T-helper 2 cell (primary cell): Measurements from ENCODE around the gene SAE1.

Experiments
- DNase-seq, 5 experiments: peaks; one replicate each; pipeline versions ENCODE4 v3.0.0 to v3.0.0-alpha.2; 2012 to 2022

The SAE1 gene

DNA sequence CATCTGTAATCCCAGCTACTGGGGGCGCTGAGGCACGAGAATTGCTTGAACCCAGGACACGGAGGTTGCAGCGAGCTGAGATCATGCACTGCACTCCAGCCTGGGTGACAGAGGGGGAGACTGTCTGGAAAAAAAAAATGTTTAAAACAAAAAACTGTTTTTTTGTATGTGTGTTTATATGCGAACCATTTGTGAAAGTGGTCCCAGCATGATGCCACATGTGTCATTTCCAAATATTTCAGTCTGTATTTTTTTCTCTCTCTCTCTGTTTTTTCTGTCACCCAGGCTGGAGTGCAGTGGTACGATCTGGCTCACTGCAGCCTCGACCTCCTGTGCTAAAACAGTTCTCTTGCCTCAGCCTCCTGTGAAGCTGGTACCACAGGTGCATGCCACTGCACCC, 37.4 kb downstream of the SAE1 start:
- DNase-seq: no peak

DNA sequence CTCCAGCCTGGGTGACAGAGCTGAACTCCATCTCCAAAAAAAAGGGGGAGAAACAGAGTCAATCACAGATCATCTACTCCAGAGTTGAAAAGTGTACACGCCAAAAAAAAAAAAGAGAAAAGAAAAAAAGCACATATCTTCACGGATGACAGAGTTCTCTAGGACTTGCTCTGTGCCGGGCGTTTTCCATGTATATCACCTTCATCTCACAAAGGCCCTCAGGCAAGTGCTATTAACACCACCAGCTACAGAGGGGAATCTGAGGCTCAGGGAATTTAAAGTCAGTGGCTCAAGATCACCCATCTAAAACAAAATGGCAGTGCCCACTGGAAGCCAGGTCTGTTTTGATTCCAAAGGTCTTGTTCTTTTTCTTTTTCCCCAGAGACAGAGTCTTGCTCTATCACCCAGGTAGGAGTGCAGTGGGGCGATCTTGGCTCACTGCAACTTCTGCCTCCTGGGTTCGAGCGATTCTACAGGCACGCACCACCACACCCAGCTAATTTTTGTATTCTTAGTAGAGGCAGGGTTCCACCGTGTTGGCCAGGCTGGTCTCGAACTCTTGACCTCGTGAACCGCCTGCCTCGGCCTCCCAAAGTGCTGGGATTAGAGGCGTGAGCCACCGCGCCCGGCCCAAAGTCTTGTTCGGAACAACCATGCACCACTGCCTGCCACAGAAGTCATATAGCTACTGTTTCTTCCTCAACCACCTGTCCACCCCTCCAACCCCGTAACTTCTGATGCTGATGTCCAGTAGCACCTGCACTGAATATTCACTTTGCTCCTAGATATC, 42.2 kb downstream of the SAE1 start:
- no peak for DNase-seq

DNA sequence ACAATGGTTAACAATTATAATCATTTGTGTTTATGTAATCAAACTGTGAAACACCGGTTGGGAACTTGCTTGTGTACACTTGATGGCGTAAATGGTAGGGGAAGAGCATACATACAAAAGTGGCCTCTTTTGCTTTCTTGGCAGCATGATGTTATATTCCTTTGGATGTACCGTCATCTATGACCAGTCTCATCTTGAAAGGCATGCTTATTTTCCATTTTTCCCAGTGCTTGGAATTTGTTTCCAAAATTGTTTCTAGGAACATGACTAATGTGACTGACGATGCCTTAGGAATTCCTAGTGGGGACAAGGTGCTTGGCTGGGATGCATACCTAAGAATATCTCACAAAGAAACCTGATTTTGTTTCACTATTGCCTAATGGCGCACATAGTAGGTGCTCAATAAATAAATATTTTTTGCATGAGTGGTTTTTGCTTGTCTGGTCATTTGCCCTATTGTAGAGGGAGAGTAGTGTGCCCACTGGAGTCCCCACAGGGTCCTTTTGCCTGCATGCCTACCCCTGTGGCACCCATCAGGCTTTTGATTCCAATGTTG, 45.5 kb downstream of the SAE1 start:
- no peak for DNase-seq

DNA sequence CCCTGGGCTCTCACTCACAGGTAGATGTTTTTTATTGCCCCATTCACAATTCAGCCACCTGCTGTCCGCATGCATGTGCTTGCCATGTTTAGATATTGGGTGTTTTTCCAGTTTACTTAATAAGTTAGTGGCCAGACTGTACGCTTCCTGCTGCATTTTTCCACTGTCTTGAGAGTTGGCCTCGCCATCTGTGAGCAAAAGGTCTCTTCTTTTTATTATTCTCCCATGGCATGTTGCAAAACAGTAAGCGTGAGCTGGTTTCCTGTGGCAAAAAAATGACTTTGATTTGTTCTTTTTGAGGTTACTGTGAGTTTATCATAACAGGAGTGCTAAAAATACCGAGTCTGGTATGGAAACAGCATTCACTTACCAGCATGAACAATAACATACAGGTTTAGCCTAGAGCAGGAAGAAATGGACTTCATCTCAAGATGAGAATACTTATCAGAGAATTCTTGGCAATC, 46.0 kb downstream of the SAE1 start:
- DNase-seq: peak in 2 of 5 experiments; percentile 56 to 79

DNA sequence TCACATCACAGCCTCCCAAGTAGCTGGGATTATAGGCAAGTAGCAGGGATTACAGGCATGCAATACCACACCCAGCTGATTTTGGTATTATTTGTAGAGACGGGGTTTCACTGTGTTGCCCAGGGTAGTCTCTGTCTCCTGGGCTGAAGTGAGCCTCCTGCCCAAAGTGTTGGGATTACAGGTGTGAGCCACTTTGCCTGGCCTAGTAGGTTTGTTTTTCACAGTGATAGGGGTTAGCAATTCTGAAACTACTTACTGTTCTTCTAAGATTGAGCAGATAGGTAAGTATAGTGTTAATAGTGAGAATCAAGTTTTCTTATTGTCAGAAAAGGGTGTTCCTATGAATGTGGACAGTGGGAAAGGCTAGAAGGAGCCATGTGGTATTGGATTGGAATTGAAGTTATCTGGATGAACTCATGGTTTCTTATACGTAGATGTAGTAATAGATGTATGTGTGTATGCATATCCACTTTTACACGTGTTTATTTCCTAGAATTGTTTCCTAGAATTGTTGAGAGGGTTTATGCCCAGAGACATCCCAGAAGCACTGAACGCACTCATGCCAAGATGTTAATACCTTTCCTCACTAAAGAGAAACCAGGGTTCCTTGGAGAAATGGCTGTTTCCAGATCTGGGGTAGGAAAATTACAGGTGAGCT, 49.1 kb downstream of the SAE1 start:
- DNase-seq: peak in 1 of 5 experiments; percentile 68

DNA sequence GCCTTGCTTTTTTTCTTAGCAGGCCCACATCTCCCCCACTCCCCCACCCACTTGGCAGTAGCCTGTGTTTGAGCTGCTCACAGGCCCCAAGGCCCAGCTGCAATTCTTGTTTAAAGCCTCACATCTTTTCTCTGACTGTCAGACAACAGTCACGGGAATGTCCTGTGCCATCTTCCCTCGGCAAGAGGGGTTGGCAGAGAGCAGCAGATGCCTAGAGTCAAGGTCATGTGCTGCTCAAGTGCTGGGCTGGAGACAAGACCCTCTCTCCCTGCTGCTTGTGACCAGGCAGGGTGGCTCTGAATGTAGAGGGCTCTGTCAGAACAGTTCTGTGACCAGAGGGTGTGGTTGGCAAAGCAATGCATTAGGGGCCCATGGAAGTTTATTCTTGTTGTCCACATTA, 53.0 kb downstream of the SAE1 start:
- no peak for DNase-seq

DNA sequence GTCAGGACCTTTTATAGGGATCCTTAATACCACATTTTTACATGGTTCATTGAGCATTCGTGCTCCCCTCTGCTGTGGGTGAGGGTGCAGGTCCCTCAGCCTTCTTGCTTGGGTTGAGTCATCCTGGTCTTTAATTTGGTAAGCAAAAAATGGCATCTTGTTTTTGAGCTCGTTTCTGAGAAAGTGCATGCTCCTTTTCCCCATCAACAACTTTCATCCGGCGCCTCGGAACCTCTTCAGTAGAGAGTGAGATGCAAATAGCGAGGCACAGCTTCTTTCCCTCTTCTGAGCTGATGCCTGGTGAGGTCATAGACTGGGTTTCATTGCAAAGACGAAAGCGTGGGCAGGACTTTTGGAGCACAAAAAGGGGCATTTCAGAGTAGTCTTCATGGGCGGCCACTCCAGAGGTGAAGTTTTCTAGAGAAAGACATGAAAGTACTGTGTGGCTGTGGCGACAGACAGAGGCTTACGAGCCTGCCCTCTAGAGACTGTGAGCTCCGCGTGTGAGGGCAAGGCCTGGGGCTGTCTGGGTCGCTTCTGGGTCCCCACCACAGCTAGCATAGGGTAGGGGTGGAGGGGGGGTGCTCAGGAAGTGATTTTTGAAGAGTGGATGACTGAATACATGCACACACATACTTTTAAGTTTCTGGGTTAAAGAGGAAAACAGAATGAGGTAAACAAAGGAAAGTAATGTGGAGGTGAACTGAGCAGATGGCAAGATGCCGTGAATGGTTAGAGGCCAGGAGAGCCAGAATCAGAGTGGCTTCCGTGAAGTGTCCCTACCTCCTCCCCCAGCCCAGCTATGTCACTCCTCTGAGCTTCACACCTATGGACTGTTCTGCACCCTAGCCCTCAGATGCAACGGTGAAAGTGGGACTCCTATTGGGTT, 56.1 kb downstream of the SAE1 start:
- DNase-seq: peak; percentile 17 to 90 (median 70)

DNA sequence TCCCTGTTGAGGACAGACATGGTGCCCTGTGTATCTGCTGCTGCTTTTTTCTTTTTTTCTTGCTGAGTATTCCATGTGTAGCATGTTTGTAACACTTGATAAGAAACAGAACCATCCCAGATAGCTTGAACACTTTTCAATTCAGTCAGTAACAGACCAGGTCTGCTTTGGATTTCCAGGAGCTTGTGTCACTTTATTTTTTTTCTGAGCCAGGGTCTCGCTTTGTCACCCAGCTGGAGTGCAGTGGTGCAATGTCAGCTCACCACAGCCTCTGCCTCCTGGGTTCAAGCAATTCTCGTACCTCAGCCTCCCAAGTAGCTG, 56.7 kb downstream of the SAE1 start:
- DNase-seq: no peak

DNA sequence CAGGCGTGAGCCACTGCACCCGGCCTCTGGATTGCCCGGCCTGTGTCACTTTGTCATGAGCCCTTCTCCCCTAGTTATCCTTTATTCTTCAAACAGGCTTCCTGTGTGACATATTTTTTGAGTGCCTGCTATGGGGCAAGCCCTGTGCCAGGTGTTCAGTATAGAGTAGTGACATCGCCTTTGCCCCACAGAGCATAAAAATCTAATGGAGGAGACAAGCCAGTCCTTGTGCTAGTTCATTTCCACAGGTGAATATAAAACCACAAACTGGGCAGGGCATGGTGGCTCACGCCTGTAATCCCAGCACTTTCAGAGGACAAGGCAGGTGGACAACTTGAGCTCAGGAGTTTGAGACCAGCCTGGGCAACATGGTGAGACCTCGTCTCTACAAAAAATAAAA, 57.2 kb downstream of the SAE1 start:
- no peak for DNase-seq

DNA sequence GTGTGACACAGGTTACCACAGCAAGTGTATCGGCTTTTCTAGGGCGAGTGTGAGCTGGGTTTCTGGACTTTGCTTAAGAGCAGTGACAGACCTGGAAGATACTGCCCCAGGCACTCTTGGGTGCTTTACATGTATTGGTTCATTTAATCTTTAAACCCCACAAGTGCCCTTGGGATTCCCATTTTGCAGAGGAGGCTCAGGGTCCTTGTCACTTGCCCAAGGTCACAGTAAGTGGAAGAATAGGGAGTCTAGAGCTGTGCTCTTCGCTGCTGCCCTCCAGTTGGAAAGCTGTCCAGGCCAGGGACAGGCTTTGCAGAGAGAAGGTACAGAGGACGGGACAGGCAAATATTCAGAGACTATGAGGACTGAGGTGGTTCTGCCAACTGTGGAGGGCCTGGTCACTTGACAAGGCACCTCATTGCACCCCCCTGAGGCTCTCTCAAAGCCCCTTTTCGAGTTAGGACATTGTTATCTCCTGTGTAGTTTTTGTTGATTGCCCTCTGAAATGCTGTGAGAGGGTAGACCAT, 57.9 kb downstream of the SAE1 start:
- DNase-seq: no peak

DNA sequence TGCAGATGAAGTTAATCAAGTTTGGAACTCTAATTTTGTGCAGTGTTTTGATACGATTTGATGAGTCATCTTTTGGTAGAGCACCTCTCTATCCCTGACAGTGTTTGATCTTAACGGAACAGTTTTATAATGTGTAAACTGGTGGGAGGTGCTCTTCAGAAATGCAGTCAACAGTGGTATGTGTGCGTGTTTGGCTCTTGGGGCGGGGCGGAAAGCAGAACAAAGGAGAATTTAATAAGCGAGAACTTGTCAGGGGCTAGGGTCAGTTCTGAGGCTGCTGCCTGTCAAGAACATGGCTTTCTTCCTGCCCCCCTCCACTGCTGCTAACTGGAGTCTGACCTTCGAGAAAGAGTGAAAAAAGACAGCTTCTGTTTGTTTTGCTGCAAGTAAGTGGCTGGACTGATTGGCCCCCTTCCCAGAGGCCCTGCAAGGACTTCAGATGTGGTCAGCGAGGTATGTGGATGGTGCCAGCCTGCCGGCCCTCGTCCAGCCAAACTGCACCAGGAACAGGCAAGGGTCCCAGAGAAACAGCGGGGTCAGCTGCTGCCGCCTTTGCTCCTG, 59.6 kb downstream of the SAE1 start:
- DNase-seq: peak in 4 of 5 experiments; percentile 15 to 90 (median 38)

DNA sequence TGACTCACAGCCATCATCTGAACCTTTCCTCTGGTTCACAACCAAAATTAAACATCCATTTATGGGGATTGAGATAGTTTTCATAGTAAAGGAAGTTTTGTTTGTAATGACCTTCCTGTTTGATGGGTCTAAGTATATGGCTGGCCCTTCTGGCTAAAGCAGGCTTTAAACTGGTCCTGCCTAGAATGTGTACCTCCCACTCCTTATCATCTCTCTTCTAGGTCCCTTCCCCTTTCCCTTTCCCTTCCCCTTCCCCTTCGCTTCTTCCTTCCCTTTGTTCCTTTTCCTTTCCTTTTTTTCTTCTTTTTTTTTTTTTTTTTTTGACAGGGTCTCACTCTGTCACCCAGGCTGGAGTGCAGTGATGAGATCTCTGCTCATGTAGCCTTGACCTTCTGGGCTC, 64.8 kb downstream of the SAE1 start:
- DNase-seq: no peak

DNA sequence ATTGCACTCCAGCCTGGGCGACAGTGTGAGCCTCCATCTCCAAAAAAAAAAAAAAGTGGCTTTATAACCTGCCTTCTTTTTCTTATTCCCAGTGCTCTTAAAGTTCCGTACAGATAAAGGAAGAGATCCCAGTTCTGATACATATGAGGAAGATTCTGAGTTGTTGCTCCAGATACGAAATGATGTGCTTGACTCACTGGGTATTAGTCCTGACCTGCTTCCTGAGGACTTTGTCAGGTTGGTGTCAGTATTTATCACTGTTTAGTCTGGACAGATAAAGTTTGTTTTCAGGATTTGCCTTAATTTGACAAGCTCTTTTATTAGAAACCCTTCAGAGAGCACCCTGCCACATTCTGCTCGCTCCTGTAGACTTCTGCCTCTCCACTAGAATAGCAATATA, 66.5 kb downstream of the SAE1 start:
- no peak for DNase-seq

DNA sequence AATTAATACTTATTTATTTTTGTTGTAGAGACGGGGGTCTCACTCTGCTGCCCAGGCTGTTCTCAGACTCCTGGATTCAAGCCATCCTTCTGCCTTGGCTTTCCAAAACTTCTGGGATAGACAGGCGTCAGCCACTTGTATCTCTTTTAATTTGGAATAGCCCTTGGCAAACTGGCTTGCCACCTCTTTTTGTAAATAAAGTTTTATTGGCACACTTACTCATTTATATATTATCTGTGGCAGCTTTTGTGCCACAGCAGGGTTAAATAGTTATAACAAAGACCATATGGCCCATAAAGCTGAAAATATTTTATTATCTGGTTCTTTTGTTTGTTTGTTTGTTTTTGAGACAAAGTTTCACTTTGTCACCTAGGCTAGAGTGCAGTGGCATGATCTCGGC, 69.9 kb downstream of the SAE1 start:
- no peak for DNase-seq

DNA sequence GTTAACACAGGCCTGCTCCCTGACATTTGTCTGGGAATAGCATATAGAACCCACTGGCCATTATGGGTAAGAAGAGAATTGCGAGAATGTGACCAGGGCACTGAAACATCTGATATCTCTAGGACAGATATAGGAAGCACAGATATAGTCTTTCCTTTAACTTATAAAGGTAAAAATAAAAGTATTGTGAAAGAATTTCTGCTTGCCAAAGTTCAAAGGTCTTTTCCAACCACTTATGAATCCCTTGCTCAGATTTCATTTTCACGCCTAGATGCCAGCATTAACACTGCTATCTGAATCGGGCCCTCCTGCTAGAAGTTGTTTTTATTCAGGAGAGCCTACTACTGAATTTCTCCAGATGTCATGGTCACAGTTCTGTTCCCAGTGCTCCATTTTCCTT, 72.6 kb downstream of the SAE1 start:
- DNase-seq: no peak

DNA sequence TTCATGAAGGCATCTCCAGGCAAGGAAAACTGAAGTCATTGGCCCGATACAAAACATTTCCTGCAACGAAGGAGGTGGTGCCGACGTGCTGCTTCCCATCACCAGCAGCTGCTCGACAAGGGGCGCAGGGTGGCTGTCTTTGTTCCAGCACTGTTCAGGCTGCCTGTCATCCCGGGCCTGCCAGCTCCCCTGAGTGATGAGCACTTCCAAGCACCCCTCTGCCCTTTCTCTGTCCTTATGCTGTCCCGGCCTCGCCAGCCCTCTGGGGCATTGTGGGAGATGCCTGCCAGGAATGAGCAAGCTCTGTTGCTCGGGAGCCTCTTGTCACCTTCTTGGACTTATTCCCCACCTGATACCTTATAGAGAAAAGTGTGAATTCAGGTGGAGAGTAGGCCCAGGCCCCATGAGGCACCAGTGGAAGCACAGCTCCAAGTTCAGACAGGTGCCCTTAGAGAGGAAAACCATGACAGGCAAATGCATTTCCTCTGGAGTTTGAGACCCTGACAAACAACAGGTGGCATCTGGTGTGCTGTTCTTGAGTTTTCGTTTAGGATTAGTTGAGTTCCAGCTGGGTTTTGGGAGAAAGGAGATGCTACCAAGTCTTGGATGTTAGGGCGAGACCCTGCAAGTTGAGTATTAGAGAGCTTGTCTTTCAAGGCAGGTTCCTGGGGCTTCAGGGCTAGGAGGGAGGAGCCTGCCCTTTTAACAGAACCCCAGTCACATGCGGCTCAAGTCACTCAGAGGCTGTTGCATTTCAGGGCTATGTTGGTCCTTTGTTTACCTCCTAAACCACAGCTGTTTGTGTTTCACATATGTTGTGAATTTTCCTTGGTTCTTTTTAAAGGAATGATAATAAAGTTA, 78.9 kb downstream of the SAE1 start:
- DNase-seq: no peak

DNA sequence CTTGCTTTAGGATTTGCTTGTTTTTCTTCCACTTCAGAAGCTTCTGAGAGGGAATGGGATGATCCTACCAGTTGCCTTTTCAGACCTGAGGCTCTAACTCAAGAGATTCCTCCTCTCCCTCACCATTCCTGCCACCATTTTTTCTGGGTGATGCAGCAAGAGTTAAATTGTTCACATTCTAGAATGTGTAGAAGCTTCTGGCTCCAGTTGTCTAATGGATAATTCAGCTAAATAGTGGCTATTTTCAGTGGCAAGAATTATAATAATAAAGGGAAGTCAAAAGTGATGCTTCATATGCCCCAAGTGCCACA, 79.5 kb downstream of the SAE1 start:
- no peak for DNase-seq

DNA sequence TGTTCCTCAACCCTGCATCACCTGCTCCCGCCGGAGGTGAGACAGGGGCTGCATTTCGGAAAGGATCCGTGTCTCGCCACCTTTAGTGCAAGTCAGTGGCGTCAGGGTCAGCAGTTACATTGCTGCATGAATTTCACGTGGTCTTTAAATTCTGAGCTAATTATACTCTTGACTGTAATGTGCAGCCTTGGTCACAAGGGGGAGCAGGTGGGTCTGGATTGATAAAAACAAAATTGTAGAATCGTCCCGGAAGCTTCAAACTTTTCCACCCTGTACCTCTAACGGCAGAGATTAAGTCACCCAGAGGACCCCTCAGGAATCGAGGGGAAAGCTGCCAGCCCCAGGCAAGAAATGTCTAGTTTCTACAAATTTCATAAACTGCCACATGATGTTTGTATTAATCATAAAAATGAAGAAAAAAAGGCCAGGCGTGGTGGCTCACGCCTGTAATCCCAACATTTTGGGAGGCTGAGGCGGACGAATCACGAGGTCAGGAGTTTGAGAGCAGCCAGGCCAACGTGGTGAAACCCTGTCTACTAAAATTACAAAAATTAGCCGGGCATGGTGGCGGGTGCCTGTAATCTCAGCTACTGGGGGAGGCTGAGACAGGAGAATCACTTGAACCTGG, 80.2 kb downstream of the SAE1 start:
- peak; percentile 42 to 73 (median 63) for DNase-seq

DNA sequence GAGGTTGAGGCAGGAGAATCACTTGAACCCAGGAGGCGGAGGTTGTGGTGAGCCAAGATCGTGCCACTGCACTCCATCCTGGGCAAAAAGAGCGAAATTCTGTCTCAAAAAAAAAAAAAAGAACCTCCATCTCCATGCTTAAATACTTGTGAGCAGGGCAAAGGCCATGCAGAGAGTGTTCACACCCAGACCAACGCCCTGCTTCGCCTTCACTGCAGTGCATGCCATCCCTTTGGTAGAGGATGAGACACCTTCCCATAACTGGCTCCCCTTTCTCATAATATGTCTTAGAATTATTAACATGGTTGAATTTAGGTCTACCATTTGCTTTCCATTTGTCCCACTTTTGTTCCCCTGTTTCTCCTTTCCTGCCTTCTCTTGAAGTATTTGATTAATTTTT, 84.9 kb downstream of the SAE1 start:
- no peak for DNase-seq

DNA sequence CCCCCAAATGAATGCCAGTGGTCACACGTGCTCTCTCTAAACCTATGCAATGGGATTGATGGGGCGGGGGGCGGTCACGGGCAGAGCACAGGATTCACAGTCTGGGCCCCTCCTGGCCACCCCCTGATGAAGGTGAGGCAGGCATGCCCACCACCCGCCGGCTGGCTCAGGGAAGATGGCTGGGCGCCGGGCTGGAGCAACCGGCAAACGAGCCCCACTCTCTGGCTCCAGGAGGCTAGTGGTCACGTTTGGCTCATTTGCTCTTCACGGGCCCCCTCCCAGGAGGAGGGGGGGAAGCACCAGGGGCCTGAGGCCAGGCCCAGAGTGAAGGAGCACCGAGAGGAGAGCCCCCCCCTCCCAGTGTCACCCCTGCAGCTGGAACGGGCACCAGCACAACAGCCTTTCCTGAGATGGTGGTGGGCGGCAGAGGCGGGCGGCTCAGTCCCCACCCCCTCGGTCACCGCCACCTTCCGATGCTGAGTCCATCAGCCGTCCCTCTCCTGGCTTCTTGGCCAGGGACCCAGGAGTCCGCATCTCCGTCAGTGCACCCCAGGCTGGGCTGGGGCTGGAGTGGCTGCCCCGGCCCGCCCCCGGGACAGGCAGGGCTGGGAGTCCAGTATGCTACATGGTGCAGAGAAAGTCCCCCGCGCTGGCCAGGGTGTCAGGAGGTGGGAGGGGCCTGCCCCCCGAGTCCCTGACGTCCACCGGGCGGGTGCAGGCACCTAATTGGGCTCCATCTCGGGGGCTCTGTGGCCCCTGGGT, 90.6 kb downstream of the SAE1 start:
- DNase-seq: no peak

DNA sequence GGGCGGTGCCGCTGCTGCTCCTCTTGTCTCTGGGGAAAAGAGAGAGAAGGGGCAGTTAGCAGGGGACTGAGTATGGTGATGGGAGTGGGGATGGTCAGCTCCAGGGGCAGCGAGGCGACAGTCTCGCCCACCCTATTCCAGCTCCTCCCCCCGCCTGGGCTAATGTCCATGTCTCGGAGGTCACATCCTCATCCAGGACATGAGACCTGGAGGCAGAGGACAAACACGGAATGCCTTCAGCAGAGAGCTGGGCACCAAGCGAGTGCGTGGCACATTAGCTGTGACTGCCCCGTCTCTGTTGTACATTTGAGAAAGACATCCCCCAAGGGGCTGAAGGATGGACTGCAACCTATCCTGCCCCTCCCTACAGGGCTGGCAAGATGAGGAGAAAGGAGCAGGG, 91.3 kb downstream of the SAE1 start:
- DNase-seq: no peak
